ENCODE data around the gene CAMKK1.
"Not testable (repeated sequence)": the region's sequence is repeated elsewhere in the genome, so short reads cannot be mapped to it uniquely, and the experiment has no call there.

The CAMKK1 gene

GRCh38 chr17:3852561-3852960 is 40.3 kb downstream of the CAMKK1 start:
- Histone ChIP-seq H4K20me1 (no peaks in the 10 kb centered on the region), H3K9ac (peak overlapping the region in 1 of 11 experiments; percentile 33; a peak in 1 of 22 replicates), H3K36me3 (no peaks in the 10 kb centered on the region), H3K27ac (no peak overlapping the region), H3K4me3 (no peak overlapping the region), H3K4me2 (peak overlapping the region in 9 of 11 experiments; percentile 23 to 48 (median 38); a peak in 14 of 22 replicates), H3K9me3 (replicated peaks in 1 of 11) (no peaks in the 10 kb centered on the region), H3K4me1 (peaks cover 8 to 21% (median 15%) of the 10 kb centered on the region in 10 experiments), H3K27me3 (no peaks in the 10 kb centered on the region)
- TF ChIP-seq Cebpa-rat (IDR thresholded peaks at IDR 0.05): no peak

DNA sequence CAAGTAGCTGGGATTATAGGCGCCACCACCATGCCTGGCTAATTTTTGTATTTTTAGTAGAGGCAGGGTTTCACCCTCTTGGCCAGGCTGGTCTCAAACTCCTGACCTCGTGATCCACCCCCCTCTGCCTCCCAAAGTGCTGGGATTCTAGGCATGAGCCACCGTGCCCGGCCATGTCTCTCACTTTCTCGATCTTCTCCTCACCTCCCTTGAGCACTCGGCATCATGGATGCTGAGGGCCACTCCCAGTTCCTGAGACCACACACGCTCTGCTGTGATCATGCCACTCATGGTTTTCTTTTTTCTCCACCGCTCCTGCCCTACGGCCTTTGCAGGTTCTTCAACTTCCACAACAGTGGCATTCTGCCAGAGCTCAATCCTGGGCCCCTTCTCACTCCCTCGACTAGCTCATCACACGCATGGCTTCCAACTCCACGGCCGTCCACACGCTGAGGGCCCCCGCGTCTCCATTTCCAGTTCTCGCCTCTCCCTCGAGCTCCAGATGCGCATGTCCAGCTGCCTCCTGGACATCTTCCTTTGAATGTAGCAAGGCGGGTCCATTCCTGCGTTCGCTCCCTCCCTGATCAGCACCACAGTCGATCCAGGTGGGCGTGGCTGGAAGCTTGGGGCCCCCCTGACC is 41.3 kb downstream of the CAMKK1 start:
- Histone ChIP-seq H3K4me1 (peaks cover 9 to 24% (median 17%) of the 10 kb centered on the region in 10 experiments), H3K9ac (no peak overlapping the region), H4K20me1 (no peaks in the 10 kb centered on the region), H3K4me3 (no peak overlapping the region), H3K9me3 (replicated peaks in 1 of 11) (no peaks in the 10 kb centered on the region), H3K27me3 (no peaks in the 10 kb centered on the region), H3K36me3 (no peaks in the 10 kb centered on the region), H3K4me2 (0 out of 22 replicates have a peak overlapping the region, but pooled peaks of 1 of the 11 experiments have one; percentile 23), H3K27ac (no peak overlapping the region)
- TF ChIP-seq Cebpa-rat (IDR thresholded peaks at IDR 0.05): no peak

- 0 out of 22 replicates have a peak overlapping the region, but pooled peaks of 2 of the 11 experiments have one; percentile 1 to 15 for H3K27ac ChIP-seq
- peak overlapping the region in 6 of 11 experiments; percentile 31 to 72 (median 49); a peak in 10 of 22 replicates for H3K4me2 ChIP-seq
- no peak for TF ChIP-seq Cebpa-rat (IDR thresholded peaks at IDR 0.05)
- H3K4me1 ChIP-seq: peaks cover 32 to 46% (median 39%) of the 10 kb centered on the region in 10 experiments
- no peaks in the 10 kb centered on the region for H3K27me3 ChIP-seq
- H3K4me3 ChIP-seq: no peak overlapping the region
- H3K36me3 ChIP-seq: peaks cover 0 to 14% (median 10%) of the 10 kb centered on the region in 11 experiments; a peak in 15 of 22 replicates
- peak overlapping the region in 1 of 11 experiments; percentile 4; a peak in 2 of 22 replicates for H3K9ac ChIP-seq
- no peaks in the 10 kb centered on the region for H3K9me3 ChIP-seq (replicated peaks in 1 of 11)
- peaks cover 0 to 24% (median 21%) of the 10 kb centered on the region in 11 experiments; a peak in 19 of 22 replicates for H4K20me1 ChIP-seq
Measured at GRCh38 chr17:3848229-3848835, 44.5 kb downstream of the CAMKK1 start.

- H3K4me2 ChIP-seq: no peak overlapping the region
- TF ChIP-seq Cebpa-rat (IDR thresholded peaks at IDR 0.05): no peak
- H3K9ac ChIP-seq: no peak overlapping the region
- peaks cover 10 to 25% (median 21%) of the 10 kb centered on the region in 11 experiments for H3K36me3 ChIP-seq
- H3K4me3 ChIP-seq: no peak overlapping the region
- peaks cover 32 to 44% (median 41%) of the 10 kb centered on the region in 10 experiments for H3K4me1 ChIP-seq
- peaks cover 0 to 35% (median 31%) of the 10 kb centered on the region in 11 experiments; a peak in 19 of 22 replicates for H4K20me1 ChIP-seq
- H3K27ac ChIP-seq: no peak overlapping the region
- H3K9me3 ChIP-seq (replicated peaks in 1 of 11): no peaks in the 10 kb centered on the region
- no peaks in the 10 kb centered on the region for H3K27me3 ChIP-seq
Measured at GRCh38 chr17:3847165-3847670, 45.6 kb downstream of the CAMKK1 start.

GRCh38 chr17:3846437-3847164 is 46.3 kb downstream of the CAMKK1 start:
- peak overlapping the region in 3 of 11 experiments; percentile 97 to 99 (median 97); a peak in 7 of 22 replicates for H3K9ac ChIP-seq
- peaks cover 32 to 46% (median 41%) of the 10 kb centered on the region in 10 experiments for H3K4me1 ChIP-seq
- H3K4me3 ChIP-seq: peak overlapping the region; percentile 91 to 99 (median 96); a peak in 12 of 20 replicates
- no peaks in the 10 kb centered on the region for H3K27me3 ChIP-seq
- H4K20me1 ChIP-seq: peaks cover 0 to 41% (median 37%) of the 10 kb centered on the region in 11 experiments; a peak in 19 of 22 replicates
- H3K36me3 ChIP-seq: peaks cover 16 to 31% (median 27%) of the 10 kb centered on the region in 11 experiments
- H3K4me2 ChIP-seq: peak overlapping the region; percentile 12 to 73 (median 48); a peak in 19 of 22 replicates
- TF ChIP-seq Cebpa-rat (IDR thresholded peaks at IDR 0.05): no peak
- peak overlapping the region in 2 of 11 experiments; percentile 89 to 93; a peak in 2 of 22 replicates for H3K27ac ChIP-seq
- no peaks in the 10 kb centered on the region for H3K9me3 ChIP-seq (replicated peaks in 1 of 11)

GRCh38 chr17:3845621-3846436 is 47.0 kb downstream of the CAMKK1 start, which contains the start of gene NCBP3:
Gene NCBP3 (minus strand): TSS chr17:3846246. CDS start chr17:3846223, 23 bp downstream.
- Histone ChIP-seq H3K27me3 (no peaks in the 10 kb centered on the region), H3K4me3 (peak within 1 kb of the TSS; percentile 91 to 99 (median 96)), H3K27ac (peak within 1 kb of the TSS; percentile 89 to 96 (median 94)), H3K36me3 (peaks cover 24 to 39% (median 35%) of the 10 kb centered on the region in 11 experiments), H3K4me1 (peaks cover 32 to 46% (median 41%) of the 10 kb centered on the region in 10 experiments), H3K4me2 (peak within 1 kb of the TSS; percentile 84 to 99 (median 92)), H3K9me3 (replicated peaks in 1 of 11) (no peaks in the 10 kb centered on the region), H3K9ac (peak within 1 kb of the TSS; percentile 91 to 99 (median 97)), H4K20me1 (peaks cover 0 to 49% (median 39%) of the 10 kb centered on the region in 11 experiments; a peak in 19 of 22 replicates)
- no peak for TF ChIP-seq Cebpa-rat (IDR thresholded peaks at IDR 0.05)

- H3K27me3 ChIP-seq: no peaks in the 10 kb centered on the region
- peaks cover 4 to 54% (median 43%) of the 10 kb centered on the region in 11 experiments; a peak in 19 of 22 replicates for H4K20me1 ChIP-seq
- H3K9me3 ChIP-seq (replicated peaks in 1 of 11): no peaks in the 10 kb centered on the region
- H3K9ac ChIP-seq: peak overlapping the region; percentile 91 to 99 (median 97)
- H3K4me2 ChIP-seq: peak overlapping the region; percentile 84 to 99 (median 92)
- H3K27ac ChIP-seq: peak overlapping the region; percentile 89 to 96 (median 94)
- no peak for TF ChIP-seq Cebpa-rat (IDR thresholded peaks at IDR 0.05)
- peaks cover 32 to 46% (median 41%) of the 10 kb centered on the region in 10 experiments for H3K4me1 ChIP-seq
- H3K4me3 ChIP-seq: peak overlapping the region; percentile 91 to 99 (median 96)
- H3K36me3 ChIP-seq: peaks cover 30 to 45% (median 41%) of the 10 kb centered on the region in 11 experiments
Measured at GRCh38 chr17:3845291-3845620, 47.6 kb downstream of the CAMKK1 start.

DNA sequence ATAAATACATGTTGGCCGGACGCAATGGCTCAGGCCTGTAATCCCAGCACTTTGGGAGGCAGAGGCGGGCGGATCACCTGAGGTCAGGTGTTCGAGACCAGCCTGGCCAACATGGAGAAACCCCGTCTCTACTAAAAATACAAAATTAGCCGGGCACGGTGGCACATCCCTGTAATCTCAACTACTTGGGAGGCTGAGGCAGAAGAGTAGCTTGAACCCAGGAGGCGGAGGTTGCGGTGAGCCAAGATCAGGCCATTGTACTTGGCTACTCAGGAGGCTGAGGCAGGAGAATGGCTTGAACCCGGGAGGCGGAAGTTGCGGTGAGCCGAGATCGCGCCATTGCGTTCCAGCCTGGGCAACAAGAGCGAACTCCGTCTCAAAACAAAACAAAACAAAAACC is 48.3 kb downstream of the CAMKK1 start:
- Histone ChIP-seq H3K36me3 (peaks cover 37 to 52% (median 48%) of the 10 kb centered on the region in 11 experiments), H3K4me3 (peak overlapping the region in 9 of 10 experiments; percentile 91 to 99 (median 97); a peak in 14 of 20 replicates), H3K4me2 (peak overlapping the region; percentile 84 to 99 (median 92)), H4K20me1 (peaks cover 6 to 61% (median 48%) of the 10 kb centered on the region in 11 experiments; a peak in 19 of 22 replicates), H3K4me1 (peaks cover 32 to 46% (median 41%) of the 10 kb centered on the region in 10 experiments), H3K9ac (peak overlapping the region in 9 of 11 experiments; percentile 91 to 99 (median 97); a peak in 15 of 22 replicates)
- H3K27ac ChIP-seq; H3K9me3 ChIP-seq (replicated peaks in 1 of 11); H3K27me3 ChIP-seq: not testable (repeated sequence)

All from BLaER1 treated with 17β-estradiol and CSF1 and Interleukin-3, amounts not matched to agents 10 nM and 100 nM (cell line).